Smooth muscle cell of the pulmonary artery (primary cell): ENCODE data around the gene ETFDH. TPM values are rescaled to one million over a fixed set of nuclear protein-coding genes. Genes with fewer than 3 reads are reported as not detected.

Source experiments
- total RNA-seq: library from RNA; depleted of rRNA; stranded (reverse); fragments of >200 nt; gene quantifications from 2 replicates; pipeline ENCODE4 v1.2.3, GENCODE V29; 2014

Gene ETFDH
- 31.5 and 39.9 TPM in 2 replicates for total RNA-seq

GRCh38 chr4:158671915-158672806 is at the start of gene ETFDH:
Gene ETFDH (plus strand): TSS chr4:158672296. CDS start chr4:158672457, 161 bp downstream.

GRCh38 chr4:158671665-158671914 is 506 bp upstream of the ETFDH start, which contains the start of gene C4orf46:
Gene C4orf46 (minus strand): TSS chr4:158671887. CDS start chr4:158671801, 86 bp downstream.

DNA sequence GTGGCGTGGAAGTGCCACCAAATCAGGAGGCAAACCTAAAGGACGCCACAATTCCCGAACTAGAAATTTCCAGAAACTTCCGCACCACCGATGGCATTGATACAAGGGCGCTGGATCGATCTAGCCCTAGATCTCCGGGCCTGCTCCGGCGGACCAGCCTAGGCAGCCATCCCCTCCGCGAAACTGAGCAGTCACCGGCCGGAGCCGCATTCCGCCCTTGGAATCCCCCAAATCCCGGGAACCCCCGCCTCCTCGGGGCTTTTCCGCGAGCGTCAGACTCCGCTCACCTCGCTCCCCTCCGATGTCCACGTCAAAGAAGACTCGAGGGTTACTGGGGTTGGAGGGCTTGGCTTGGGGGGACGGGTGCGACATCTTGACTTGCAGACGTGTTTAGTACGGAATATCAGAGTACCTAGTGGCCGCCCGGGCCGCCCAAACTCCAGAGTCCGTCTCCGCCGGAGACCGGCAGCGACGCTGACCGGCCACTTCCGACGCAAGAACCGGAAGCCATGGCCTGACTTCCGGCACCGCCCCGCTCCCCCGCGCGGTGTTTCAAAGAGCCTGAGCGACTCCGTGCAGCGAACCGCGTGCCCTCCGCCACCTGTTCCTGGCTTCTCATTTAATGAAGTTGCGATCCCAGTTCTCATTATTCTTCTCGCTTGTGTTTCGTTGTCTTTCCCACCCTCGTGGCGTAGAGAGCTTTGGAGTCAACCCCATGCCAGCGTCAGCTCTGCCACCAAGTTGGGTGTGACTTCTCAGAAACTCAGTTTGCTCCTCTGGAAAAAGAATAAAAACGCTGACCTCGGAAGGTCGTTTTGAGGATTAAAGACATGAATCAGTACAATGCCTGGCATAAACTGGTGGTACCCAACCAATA is 51.1 kb downstream of the ETFDH start, which contains the start of gene PPID:
TSS of gene PPID (minus strand) at position 480 of the 877 bp plus-strand sequence. CDS start at position 372, 108 bp downstream.

Other genes starting within 250 kb of the ETFDH start
- 0.50 and 14.7 TPM in 2 replicates for gene RXFP1, start 150.4 kb upstream of the ETFDH start, total RNA-seq
- 9.2 and 14.6 TPM in 2 replicates for gene C4orf46, start 409 bp upstream of the ETFDH start, total RNA-seq
- 31.3 and 35.4 TPM in 2 replicates for gene PPID, start 51.1 kb downstream of the ETFDH start, total RNA-seq
- 44.8 and 79.2 TPM in 2 replicates for gene FNIP2, start 96.7 kb downstream of the ETFDH start, total RNA-seq